OCI-LY3 (cell line): ENCODE data around the gene WTAP.

Experiments
- CTCF ChIP-seq: fragments of 200-600, 300-600 bp; sonication (generic); IDR thresholded peaks from 2 replicates; pipeline ENCODE4 v1.5.1; 2014; ENCODE audit warnings: antibody characterized with exemption, low read length, low read depth
- EZH2phosphoT487 ChIP-seq: fragments of 200-600 bp; shearing (Covaris generic); IDR thresholded peaks from 2 replicates; pipeline ENCODE4 v1.6.1; 2018; ENCODE audit warnings: antibody characterized with exemption, mixed run types, low read depth

- TF ChIP-seq CTCF (no peak), EZH2phosphoT487 (no peak)
These were observed 34.0 kb downstream of the WTAP start for GRCh38 chr6:159761129-159761872.
